Measurements from ENCODE around the gene SRRM5. TPM values are rescaled to one million over a fixed set of nuclear protein-coding genes. Genes with fewer than 3 reads are reported as not detected.
"Not testable (repeated sequence)": the region's sequence is repeated elsewhere in the genome, so short reads cannot be mapped to it uniquely, and the experiment has no call there.

The SRRM5 gene
- total RNA-seq, 1 experiment from 2014 or later, result 1.0 TPM

DNA sequence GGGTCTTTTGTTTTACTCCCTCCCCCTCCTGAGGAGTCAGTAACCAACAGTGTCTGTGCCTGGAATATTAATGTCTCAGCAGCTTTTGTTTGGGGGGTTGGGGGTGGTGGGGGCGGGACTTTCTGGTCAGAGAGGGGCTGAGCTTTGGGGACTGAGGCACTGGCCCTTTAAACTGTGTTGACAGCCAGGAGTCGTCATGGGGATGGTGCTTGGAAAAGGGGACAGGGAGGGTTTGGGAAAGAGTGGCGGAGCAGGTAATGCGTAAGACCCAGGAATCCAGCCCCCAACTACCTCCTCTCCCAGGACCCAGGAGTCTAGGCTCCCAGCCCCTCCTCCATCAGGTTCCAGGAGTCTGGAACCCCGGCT, 22.6 kb downstream of the SRRM5 start:
- H3K4me3 ChIP-seq (ENCODE audit: low read depth, low read length), result no peak overlapping the region
- Mint-ChIP-seq H3K27me3 (ENCODE audit: insufficient read depth, unreplicated experiment) (peaks cover 7% of the 10 kb centered on the region), H3K36me3 (ENCODE audit: insufficient read depth, unreplicated experiment) (no peaks in the 10 kb centered on the region), H3K9me3 (ENCODE audit: unreplicated experiment) (no peaks in the 10 kb centered on the region), H3K4me3 (ENCODE audit: unreplicated experiment) (no peak overlapping the region), H3K27ac (ENCODE audit: unreplicated experiment) (no peak overlapping the region), H3K4me1 (ENCODE audit: low read depth, unreplicated experiment) (peaks cover 19% of the 10 kb centered on the region)
- peaks cover 14% of the 10 kb centered on the region; the same call in 1 of the 2 replicates for H3K4me1 ChIP-seq
- BruUV-seq (replicated peaks), result no TSS peak
- no peaks in the 10 kb centered on the region for H3K9me3 ChIP-seq
- POLR2A ChIA-PET, result no interaction called here
- no peaks in the 10 kb centered on the region; the same call in 1 of the 2 replicates for H3K27me3 ChIP-seq (replicated peaks; ENCODE audit: control insufficient read depth, insufficient read depth, low read length)
- H3K36me3 ChIP-seq (ENCODE audit: control insufficient read depth, insufficient read depth, low read length), result no peaks in the 10 kb centered on the region
- intact Hi-C loops (cut with micrococcal nuclease; ENCODE audit: unreplicated experiment), result loop anchor here (2.0 kb wide), 1 partner anchor 16 kb away; the partner anchor contains the start of gene ZNF428
- CTCF ChIA-PET, result interaction anchor here (0.6 to 0.7 kb wide), 2 partner anchors 28 to 33 kb away, joined by 3 to 4 read pairs; no protein-coding TSS in a partner anchor
- no peak for DNase-seq
- TF ChIP-seq, protein P1, sequence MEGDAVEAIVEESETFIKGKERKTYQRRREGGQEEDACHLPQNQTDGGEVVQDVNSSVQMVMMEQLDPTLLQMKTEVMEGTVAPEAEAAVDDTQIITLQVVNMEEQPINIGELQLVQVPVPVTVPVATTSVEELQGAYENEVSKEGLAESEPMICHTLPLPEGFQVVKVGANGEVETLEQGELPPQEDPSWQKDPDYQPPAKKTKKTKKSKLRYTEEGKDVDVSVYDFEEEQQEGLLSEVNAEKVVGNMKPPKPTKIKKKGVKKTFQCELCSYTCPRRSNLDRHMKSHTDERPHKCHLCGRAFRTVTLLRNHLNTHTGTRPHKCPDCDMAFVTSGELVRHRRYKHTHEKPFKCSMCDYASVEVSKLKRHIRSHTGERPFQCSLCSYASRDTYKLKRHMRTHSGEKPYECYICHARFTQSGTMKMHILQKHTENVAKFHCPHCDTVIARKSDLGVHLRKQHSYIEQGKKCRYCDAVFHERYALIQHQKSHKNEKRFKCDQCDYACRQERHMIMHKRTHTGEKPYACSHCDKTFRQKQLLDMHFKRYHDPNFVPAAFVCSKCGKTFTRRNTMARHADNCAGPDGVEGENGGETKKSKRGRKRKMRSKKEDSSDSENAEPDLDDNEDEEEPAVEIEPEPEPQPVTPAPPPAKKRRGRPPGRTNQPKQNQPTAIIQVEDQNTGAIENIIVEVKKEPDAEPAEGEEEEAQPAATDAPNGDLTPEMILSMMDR (IDR thresholded peaks at IDR 0.05; ENCODE audit: insufficient read depth in 1 of 2, low read depth in 1 of 2, low read length in 1 of 2, severe bottlenecking in 1 of 2, unreplicated experiment in 1 of 2), result no peak

DNA sequence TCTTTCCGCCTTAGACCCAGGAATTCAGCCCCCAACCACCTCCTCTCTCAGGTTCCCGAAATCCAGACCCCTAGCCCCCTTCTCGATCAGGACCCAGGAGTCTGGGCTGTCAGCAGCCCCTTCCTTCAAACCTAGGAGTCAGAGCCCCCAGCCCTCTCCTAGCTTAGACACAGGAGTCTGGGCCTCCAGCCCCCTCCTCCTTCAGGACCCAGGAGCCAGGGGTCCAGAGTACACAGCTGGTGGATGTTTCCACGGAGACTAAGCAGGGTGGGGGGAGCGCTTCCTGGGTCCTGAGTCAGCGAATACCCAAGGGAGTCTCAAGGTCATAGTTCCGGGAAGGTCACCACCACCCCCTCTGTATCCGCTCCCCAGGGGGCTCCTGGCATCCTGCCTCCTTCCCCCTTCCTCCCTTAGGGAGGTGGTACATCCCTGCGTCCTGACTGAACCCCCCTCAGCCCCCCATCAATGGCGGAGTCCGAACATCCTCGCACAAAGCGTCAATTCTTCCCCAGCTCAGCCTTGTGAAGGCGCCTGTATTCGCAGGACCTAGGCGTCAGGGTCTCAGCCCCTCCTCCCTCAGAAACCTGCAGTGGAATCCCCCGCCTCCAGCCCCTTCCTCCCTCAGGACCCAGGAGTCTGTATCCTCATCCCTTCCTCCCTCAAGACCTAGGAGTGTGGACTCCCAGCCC, 23.1 kb downstream of the SRRM5 start:
- Histone ChIP-seq H3K9me3 (no peaks in the 10 kb centered on the region), H3K4me1 (peaks cover 14% of the 10 kb centered on the region; the same call in 1 of the 2 replicates), H3K4me3 (ENCODE audit: low read depth, low read length) (no peak overlapping the region), H3K36me3 (ENCODE audit: control insufficient read depth, insufficient read depth, low read length) (no peaks in the 10 kb centered on the region), H3K27me3 (replicated peaks; ENCODE audit: control insufficient read depth, insufficient read depth, low read length) (no peaks in the 10 kb centered on the region; the same call in 1 of the 2 replicates)
- POLR2A ChIA-PET, result no interaction called here
- TF ChIP-seq, protein P1 (IDR thresholded peaks at IDR 0.05; ENCODE audit: insufficient read depth in 1 of 2, low read depth in 1 of 2, low read length in 1 of 2, severe bottlenecking in 1 of 2, unreplicated experiment in 1 of 2), result no peak
- DNase-seq, result no peak
- peaks cover 7% of the 10 kb centered on the region for H3K27me3 Mint-ChIP-seq (ENCODE audit: insufficient read depth, unreplicated experiment)
- H3K4me1 Mint-ChIP-seq (ENCODE audit: low read depth, unreplicated experiment), result peaks cover 19% of the 10 kb centered on the region
- CTCF ChIA-PET, result interaction anchor here (0.7 kb wide), 1 partner anchor 27 kb away, joined by 4 read pairs; no protein-coding TSS in a partner anchor
- H3K9me3 Mint-ChIP-seq (ENCODE audit: unreplicated experiment), result no peaks in the 10 kb centered on the region
- H3K27ac Mint-ChIP-seq (ENCODE audit: unreplicated experiment), result no peak overlapping the region
- no peaks in the 10 kb centered on the region for H3K36me3 Mint-ChIP-seq (ENCODE audit: insufficient read depth, unreplicated experiment)
- intact Hi-C loops (cut with micrococcal nuclease; ENCODE audit: unreplicated experiment), result loop anchor here (2.0 kb wide), 1 partner anchor 16 kb away; the partner anchor contains the start of gene ZNF428
- BruUV-seq (replicated peaks), result no TSS peak
- H3K4me3 Mint-ChIP-seq (ENCODE audit: unreplicated experiment), result no peak overlapping the region

DNA sequence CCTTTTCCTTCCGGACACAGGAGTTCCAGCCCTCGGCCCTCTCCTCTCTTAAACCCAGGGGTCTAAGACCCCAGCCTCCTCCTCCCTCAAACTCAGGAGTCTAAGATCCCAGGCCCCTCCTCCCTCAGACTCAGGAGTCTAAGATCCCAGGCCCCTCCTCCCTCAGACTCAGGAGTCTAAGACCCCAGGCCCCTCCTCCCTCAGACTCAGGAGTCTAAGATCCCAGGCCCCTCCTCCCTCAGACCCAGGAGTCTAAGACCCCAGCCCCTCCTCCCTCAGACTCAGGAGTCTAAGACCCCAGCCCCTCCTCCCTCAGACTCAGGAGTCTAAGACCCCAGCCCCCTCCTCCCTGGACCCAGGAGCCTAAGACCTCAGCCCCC, 23.7 kb downstream of the SRRM5 start:
- POLR2A ChIA-PET; H3K27ac Mint-ChIP-seq (ENCODE audit: unreplicated experiment); H3K9me3 Mint-ChIP-seq (ENCODE audit: unreplicated experiment); H3K4me3 ChIP-seq (ENCODE audit: low read depth, low read length); H3K4me3 Mint-ChIP-seq (ENCODE audit: unreplicated experiment); H3K36me3 ChIP-seq (ENCODE audit: control insufficient read depth, insufficient read depth, low read length); H3K27me3 Mint-ChIP-seq (ENCODE audit: insufficient read depth, unreplicated experiment); H3K9me3 ChIP-seq; DNase-seq; H3K27me3 ChIP-seq (replicated peaks; ENCODE audit: control insufficient read depth, insufficient read depth, low read length); BruUV-seq (replicated peaks); H3K36me3 Mint-ChIP-seq (ENCODE audit: insufficient read depth, unreplicated experiment): not testable (repeated sequence)
- peaks cover 19% of the 10 kb centered on the region; the same call in 1 of the 2 replicates for H3K4me1 ChIP-seq
- H3K4me1 Mint-ChIP-seq (ENCODE audit: low read depth, unreplicated experiment), result peaks cover 19% of the 10 kb centered on the region
- intact Hi-C loops (cut with micrococcal nuclease; ENCODE audit: unreplicated experiment), result loop anchor here (2.0 kb wide), 1 partner anchor 17 kb away; the partner anchor contains the start of gene ZNF428
- CTCF ChIA-PET, result interaction anchor here (0.6 kb wide), 1 partner anchor 626 kb away, joined by 3 read pairs; no protein-coding TSS in a partner anchor

All from Caco-2 (cell line).